Vagina (tissue), 2 donors: ENCODE measurements around the gene SLC39A9. TPM values are rescaled to one million over a fixed set of nuclear protein-coding genes. Genes with fewer than 3 reads are reported as not detected.

Experiments
- DNase-seq, 2 donors: peaks; one replicate each; pipeline ENCODE4 v3.0.0-alpha.2; 2017; ENCODE audit errors: extremely low spot score in 2 of 2
- H3K27ac ChIP-seq: fragments of 200-600 bp; sonication (generic); one replicate; pipeline ENCODE4 v1.5.1; 2019
- H3K27me3 ChIP-seq: fragments of 200-600 bp; sonication (generic); one replicate; pipeline ENCODE4 v1.5.1; 2019
- H3K36me3 ChIP-seq, 2 donors: fragments of 200-600 bp; sonication (generic); one replicate each; pipeline ENCODE4 v1.5.1; 2017 to 2019
- H3K4me1 ChIP-seq: fragments of 200-600 bp; sonication (generic); one replicate; pipeline ENCODE4 v1.5.1; 2019
- H3K4me3 ChIP-seq, 2 donors: fragments of 200-600 bp; sonication (generic); 1 replicate in 1 of 2; 2 replicates in 1 of 2; pipeline ENCODE4 v1.5.1; 2016 to 2019
- H3K9me3 ChIP-seq: fragments of 200-600 bp; sonication (generic); one replicate; pipeline ENCODE4 v1.5.1; 2019
- POLR2A ChIP-seq, 2 donors: fragments of 450-650 bp; IDR thresholded peaks; one replicate each; pipeline ENCODE4 v1.6.1; 2017; ENCODE audit warnings: antibody characterized with exemption in 2 of 2, mild to moderate bottlenecking in 2 of 2, moderate library complexity in 2 of 2
- POLR2AphosphoS5 ChIP-seq, 2 donors: sonication (generic); formaldehyde crosslinking; IDR thresholded peaks; one replicate each; pipeline ENCODE4 v1.9.0; 2017; ENCODE audit warnings: antibody characterized with exemption in 2 of 2, mild to moderate bottlenecking in 2 of 2, low read depth in 1 of 2; ENCODE audit not compliant: insufficient read depth in 1 of 2
- intact Hi-C: fragments of 100-400 bp; cut with DNase I; formaldehyde crosslinking; loops from one replicate; pipeline ENCODE4 v1.15.1; 2023
- total RNA-seq: library from RNA; depleted of rRNA; stranded (reverse); fragments of >200 nt; gene quantifications from one replicate; pipeline ENCODE4 v1.2.3, GENCODE V29; 2016
- TF ChIP-seq, protein P1 (sequence below), 3 experiments: fragments of 450-650 bp in 2 of 3; fragments of 200-600 bp in 1 of 3; sonication (generic) in 1 of 3; IDR thresholded peaks; one replicate each; pipeline ENCODE4 v1.5.1; 2017 to 2019; ENCODE audit warnings: antibody characterized with exemption in 3 of 3, mild to moderate bottlenecking in 2 of 3, moderate library complexity in 2 of 3

SLC39A9 gene
- total RNA-seq, 1 donor from 2014 or later = 46.7 TPM

DNA sequence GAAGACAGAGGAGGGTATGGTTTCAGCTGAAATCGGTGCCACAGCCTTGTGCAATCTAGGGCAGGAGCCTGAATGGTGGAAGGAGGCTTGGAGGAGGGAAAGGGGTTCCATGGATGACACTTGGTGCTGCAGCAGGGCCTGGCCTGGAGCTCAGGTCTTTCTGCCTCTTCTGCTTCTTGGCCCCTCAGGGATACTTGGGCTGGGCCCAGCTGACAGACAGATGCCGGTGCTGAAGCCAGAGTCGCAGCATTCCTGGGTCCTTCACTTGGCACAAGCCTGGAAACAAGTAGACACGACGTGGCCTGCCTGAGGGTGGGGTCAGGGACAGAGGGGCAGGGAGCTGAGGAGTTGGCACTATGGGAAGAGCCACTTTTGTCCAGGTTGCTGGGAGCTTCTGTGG lies 81.6 kb downstream of the SLC39A9 start:
- intact Hi-C loops = no loop called here
- H3K4me1 ChIP-seq = peaks cover 18% of the 10 kb centered on the region
- DNase-seq = no peak
- TF ChIP-seq POLR2AphosphoS5 (IDR thresholded peaks at IDR 0.05; ENCODE audit: insufficient read depth in 1 of 2, low read depth in 1 of 2) (no peak), POLR2A (IDR thresholded peaks at IDR 0.05) (no peak)
- TF ChIP-seq, protein P1, sequence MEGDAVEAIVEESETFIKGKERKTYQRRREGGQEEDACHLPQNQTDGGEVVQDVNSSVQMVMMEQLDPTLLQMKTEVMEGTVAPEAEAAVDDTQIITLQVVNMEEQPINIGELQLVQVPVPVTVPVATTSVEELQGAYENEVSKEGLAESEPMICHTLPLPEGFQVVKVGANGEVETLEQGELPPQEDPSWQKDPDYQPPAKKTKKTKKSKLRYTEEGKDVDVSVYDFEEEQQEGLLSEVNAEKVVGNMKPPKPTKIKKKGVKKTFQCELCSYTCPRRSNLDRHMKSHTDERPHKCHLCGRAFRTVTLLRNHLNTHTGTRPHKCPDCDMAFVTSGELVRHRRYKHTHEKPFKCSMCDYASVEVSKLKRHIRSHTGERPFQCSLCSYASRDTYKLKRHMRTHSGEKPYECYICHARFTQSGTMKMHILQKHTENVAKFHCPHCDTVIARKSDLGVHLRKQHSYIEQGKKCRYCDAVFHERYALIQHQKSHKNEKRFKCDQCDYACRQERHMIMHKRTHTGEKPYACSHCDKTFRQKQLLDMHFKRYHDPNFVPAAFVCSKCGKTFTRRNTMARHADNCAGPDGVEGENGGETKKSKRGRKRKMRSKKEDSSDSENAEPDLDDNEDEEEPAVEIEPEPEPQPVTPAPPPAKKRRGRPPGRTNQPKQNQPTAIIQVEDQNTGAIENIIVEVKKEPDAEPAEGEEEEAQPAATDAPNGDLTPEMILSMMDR (IDR thresholded peaks at IDR 0.05) = no peak
- H3K36me3 ChIP-seq = no peaks in the 10 kb centered on the region
- H3K27ac ChIP-seq = no peak overlapping the region
- no peaks in the 10 kb centered on the region for H3K27me3 ChIP-seq
- no peak overlapping the region for H3K4me3 ChIP-seq
- H3K9me3 ChIP-seq = no peaks in the 10 kb centered on the region

DNA sequence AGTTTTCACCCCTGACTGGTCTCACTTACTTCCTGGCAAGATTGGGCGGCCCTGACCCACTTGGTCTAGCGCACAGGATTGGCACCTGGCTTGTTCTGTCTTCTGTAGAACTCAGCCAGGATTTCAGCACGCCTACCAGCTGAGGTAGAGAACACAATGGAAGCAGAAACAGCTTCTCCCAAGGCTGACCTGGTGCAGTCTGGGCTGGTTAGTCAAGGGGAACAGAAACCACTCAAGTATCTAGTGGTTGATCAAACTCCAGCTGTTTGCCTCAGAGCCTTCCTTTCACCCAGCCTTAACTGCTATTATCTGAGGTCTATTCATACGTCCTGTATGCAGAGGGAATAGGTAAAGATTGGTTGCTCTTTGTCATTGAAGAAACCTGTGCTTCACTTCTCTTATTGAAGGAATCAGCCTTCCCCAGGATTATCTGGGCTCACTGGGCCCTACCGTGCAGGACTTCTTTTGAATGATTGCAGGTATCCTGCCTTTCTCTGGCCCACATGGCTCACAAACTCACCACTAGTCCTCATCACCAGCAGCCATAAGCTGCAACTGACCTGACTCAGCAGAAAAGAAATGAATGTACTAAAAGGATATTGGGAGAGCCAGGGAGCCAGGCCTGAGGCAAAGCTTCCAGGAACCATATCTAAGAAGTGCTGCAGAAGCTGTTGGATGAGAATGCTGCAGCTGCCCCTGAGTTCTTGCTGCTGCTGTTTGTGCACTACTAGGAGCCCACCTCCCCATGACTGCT lies 83.5 kb downstream of the SLC39A9 start:
- no peaks in the 10 kb centered on the region for H3K27me3 ChIP-seq
- H3K4me3 ChIP-seq = no peak overlapping the region
- H3K9me3 ChIP-seq = no peaks in the 10 kb centered on the region
- peaks cover 18% of the 10 kb centered on the region for H3K4me1 ChIP-seq
- intact Hi-C loops = no loop called here
- no peak overlapping the region for H3K27ac ChIP-seq
- no peak for DNase-seq
- TF ChIP-seq POLR2AphosphoS5 (IDR thresholded peaks at IDR 0.05; ENCODE audit: insufficient read depth in 1 of 2, low read depth in 1 of 2) (no peak), POLR2A (IDR thresholded peaks at IDR 0.05) (no peak)
- TF ChIP-seq, protein P1 (IDR thresholded peaks at IDR 0.05) = no peak
- no peaks in the 10 kb centered on the region for H3K36me3 ChIP-seq

DNA sequence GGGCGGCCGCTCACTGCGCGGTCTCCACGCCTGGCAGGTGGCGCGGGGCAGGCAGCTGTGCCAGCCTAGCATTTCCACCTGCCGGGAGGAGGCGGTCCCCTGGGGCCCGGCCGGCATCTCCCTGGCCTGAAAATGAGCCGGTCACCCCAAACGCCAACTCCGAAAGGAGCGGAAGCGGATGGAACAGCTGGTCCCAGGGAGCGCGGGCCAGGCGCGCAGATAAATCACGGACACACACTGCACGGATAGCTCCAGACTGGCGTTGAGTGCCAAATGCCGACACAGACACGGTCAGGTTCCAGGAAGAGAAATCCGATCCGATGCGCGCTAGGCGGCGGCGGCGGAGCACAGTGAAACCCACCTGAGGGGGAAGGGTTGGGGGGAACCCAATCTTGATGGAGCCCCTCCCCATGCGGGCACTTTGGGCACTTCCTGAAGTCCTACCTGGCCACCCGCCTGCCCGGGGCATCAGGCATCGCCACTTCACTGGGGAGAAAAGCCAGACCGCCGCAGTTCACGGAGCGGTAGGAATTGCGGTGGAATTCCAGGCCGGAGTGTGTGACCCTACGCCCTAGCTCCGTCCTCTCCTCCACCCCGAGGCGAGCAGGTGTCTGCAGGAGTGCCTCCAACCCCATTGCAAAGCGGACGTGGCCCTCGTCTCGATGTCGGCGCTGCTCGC lies 85.4 kb downstream of the SLC39A9 start:
- Histone ChIP-seq H3K27me3 (no peaks in the 10 kb centered on the region), H3K36me3 (no peaks in the 10 kb centered on the region), H3K4me3 (peak overlapping the region; percentile 27 to 38), H3K27ac (no peak overlapping the region), H3K9me3 (no peaks in the 10 kb centered on the region), H3K4me1 (peaks cover 18% of the 10 kb centered on the region)
- TF ChIP-seq POLR2A (IDR thresholded peaks at IDR 0.05) = no peak
- no peak for TF ChIP-seq POLR2AphosphoS5 (IDR thresholded peaks at IDR 0.05; ENCODE audit: insufficient read depth in 1 of 2, low read depth in 1 of 2)
- TF ChIP-seq, protein P1 (IDR thresholded peaks at IDR 0.05) = no peak
- DNase-seq = no peak
- intact Hi-C loops = no loop called here

DNA sequence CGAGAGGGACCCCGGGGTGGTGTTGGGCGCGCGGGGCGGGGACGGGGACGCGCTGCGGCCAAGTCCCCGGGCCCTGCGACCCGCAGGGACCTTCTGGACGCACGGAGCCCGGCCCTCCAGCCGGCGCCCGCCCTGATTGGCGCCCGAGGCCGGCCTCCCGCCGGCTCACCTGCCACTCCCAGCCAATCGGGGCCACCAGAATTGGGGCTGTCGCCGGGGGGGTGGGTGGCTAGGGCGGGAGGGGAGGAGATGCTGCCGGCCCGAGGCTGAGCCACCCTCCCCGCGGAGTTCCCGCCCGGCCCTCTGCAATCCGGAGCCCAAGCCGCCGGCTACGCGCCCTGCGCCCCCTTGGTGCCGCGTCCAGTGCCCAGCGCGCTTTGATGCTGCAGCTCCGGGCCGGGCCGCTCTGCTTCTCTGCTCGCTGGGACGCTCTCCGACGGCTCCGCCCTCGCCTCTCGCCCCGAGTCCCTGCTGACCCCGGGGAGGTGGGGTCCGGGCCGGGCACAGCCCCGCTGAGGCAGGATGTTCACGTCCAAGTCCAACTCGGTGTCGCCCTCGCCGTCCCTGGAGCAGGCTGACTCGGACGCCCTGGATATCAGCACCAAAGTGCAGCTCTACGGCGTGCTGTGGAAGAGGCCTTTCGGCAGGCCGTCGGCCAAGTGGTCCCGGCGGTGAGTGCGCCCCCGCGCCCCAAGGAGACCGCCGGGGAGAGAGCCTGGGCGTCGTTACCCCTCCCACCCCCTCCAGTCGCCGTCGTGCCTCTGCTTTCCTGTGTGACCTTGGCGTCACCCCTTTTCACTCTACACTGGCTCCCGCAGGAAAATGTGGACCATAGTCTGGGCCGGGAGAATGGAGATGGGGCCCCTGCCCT lies 86.2 kb downstream of the SLC39A9 start, which contains the start of gene PLEKHD1:
TSS of gene PLEKHD1 (plus strand) at position 285 of the 871 bp plus-strand sequence. CDS start at position 523, 238 bp downstream.
- no peaks in the 10 kb centered on the region for H3K27me3 ChIP-seq
- intact Hi-C loops = no loop called here
- H3K27ac ChIP-seq = no peak within 1 kb of the TSS
- no peak for DNase-seq
- H3K4me3 ChIP-seq = peak within 1 kb of the TSS; percentile 27 to 38
- H3K36me3 ChIP-seq = no peaks in the 10 kb centered on the region
- TF ChIP-seq, protein P1 (IDR thresholded peaks at IDR 0.05) = no peak
- no peak for TF ChIP-seq POLR2AphosphoS5 (IDR thresholded peaks at IDR 0.05; ENCODE audit: insufficient read depth in 1 of 2, low read depth in 1 of 2)
- TF ChIP-seq POLR2A (IDR thresholded peaks at IDR 0.05) = no peak
- H3K9me3 ChIP-seq = no peaks in the 10 kb centered on the region
- peaks cover 18% of the 10 kb centered on the region for H3K4me1 ChIP-seq
